HG03175 (cell line): ENCODE measurements around the gene CREBL2.
A peak's percentile ranks its signal among the peaks of the same experiment; 100 is the strongest.
"Not testable (repeated sequence)": the region's sequence is repeated elsewhere in the genome, so short reads cannot be mapped to it uniquely, and the experiment has no call there.

Source experiments
- ATAC-seq: cut with Tn5 transposase; IDR thresholded peaks from one replicate; pipeline ENCODE4 v1.9.1; 2021; ENCODE audit warnings: mild to moderate bottlenecking, moderate library complexity; ENCODE audit not compliant: unreplicated experiment

Gene CREBL2

GRCh38 chr12:12630850-12631249 lies 19.2 kb downstream of the CREBL2 start:
- no peak for ATAC-seq

DNA sequence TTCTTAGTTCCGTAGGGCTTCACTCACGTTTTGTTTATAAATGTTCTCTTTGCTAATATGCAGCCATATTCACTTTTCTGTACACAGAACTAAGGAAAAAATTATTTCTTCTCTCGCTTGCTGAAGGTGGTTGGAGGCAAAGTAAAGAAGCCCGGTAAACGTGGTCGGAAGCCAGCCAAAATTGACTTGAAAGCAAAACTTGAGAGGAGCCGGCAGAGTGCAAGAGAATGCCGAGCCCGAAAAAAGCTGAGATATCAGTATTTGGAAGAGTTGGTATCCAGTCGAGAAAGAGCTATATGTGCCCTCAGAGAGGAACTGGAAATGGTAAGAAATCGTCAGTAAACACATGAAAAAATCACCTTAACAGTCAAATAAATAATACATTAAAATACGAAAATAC lies 24.0 kb downstream of the CREBL2 start:
- no peak for ATAC-seq

DNA sequence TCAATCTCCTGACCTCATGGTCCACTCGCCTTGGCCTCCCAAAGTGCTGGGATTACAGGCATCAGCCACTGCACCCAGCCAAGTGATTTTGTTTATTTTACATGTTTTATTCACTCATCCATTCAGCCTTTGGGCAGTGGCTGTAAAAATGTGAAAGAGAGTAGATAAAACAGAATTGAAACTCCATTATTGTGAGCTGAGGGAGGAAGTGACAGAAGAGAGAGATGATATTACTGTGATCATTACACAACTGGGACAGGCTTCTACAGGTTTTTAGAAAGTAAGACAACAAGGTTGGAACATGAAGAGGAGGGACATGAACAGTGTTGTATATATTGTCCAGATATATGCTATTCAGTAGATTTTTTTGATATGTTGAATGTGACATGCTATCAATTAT lies 25.0 kb downstream of the CREBL2 start:
- ATAC-seq: peak; percentile 79

GRCh38 chr12:12639995-12640394 lies 28.3 kb downstream of the CREBL2 start:
- ATAC-seq: not testable (repeated sequence)

- no peak for ATAC-seq
Measured at GRCh38 chr12:12641650-12642049, 30.0 kb downstream of the CREBL2 start.

DNA sequence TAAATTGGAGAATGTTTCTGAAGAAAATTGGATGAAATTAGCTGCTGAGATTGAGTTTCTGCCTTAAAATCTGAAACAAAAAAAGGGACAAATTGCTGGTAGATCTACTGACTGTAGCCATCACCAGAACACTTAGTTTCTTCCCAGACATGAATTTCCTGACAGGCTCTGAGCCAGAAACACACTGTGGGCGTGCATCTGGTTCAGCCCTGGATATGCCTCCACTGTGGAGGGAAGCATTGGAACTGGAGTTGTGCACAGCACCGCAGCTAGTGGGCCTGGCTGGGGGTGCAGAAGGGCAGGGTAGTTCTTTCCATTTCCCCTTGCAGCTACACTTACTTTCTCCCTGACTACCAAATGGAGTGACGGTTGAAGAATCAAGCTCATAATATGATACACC lies 31.2 kb downstream of the CREBL2 start:
- no peak for ATAC-seq

- no peak for ATAC-seq
Measured at GRCh38 chr12:12645485-12645884, 33.8 kb downstream of the CREBL2 start.

GRCh38 chr12:12645968-12646367 lies 34.3 kb downstream of the CREBL2 start:
- ATAC-seq: peak; percentile 80

GRCh38 chr12:12646483-12647072 lies 34.9 kb downstream of the CREBL2 start:
- no peak for ATAC-seq

- ATAC-seq: no peak
Measured at GRCh38 chr12:12648284-12648683, 36.6 kb downstream of the CREBL2 start.

GRCh38 chr12:12648951-12649650 lies 37.4 kb downstream of the CREBL2 start:
- no peak for ATAC-seq

GRCh38 chr12:12651752-12652151 lies 40.1 kb downstream of the CREBL2 start:
- no peak for ATAC-seq

- not testable (repeated sequence) for ATAC-seq
Measured at GRCh38 chr12:12652704-12653103, 41.0 kb downstream of the CREBL2 start.

GRCh38 chr12:12653922-12654321 lies 42.2 kb downstream of the CREBL2 start:
- ATAC-seq: no peak

GRCh38 chr12:12654691-12655460 lies 43.2 kb downstream of the CREBL2 start:
- ATAC-seq: no peak

GRCh38 chr12:12660201-12660600 lies 48.5 kb downstream of the CREBL2 start:
- no peak for ATAC-seq

DNA sequence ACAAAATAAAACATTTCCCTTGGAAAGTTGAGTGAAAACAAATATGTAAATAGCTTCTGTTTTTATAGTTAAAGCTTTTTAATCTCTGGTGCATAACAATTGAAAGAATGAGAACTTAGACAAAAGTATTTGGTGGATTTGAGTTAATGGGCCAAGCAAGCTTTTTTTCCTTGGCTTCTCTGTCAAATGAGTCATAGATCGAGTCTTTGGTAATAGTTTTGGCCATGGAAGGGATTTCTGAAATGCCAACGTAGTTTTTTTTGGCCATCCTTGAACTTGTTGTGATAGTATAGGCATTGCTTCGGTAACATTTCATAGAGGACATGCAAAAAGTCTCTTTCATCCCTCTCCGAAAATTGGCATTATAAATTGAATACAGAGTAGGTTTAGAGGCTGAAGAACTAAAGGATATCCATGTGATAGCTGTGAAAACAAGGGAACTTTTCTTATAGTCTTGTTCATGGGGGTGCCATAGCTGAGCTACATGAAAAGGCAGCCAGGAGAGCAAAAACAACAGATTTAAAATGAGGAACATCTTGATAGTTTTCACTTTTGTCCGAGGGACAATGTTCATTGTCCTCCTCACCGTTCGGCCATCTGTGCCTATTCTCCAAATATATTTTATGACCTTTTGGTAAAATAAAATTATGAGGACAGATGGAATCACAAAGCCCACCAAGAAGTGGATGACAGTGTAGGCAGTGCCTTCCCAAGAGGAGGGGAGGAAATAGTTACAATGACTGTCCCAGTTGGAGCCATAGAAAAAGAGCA lies 49.6 kb downstream of the CREBL2 start:
- ATAC-seq: no peak

- no peak for ATAC-seq
Measured at GRCh38 chr12:12663644-12664294, 52.1 kb downstream of the CREBL2 start.

GRCh38 chr12:12665194-12665593 lies 53.5 kb downstream of the CREBL2 start:
- no peak for ATAC-seq

DNA sequence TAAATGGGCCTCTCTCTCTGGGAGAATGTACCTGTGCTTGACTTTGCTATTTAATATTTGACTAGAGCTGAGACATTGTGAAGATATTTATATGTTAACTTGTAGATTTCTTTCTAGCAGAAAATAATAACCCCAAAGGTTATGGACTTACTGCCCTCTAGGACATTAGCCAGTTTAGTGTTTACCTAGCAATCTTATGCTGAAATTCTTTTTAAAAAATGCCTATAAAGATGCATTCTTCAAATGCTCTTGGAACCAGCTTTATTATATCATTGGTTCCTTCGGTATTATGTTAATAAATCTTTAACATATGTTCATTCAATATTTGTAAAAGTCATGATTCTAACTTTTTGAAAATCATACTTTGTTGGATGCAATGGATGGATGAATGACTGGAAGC lies 56.3 kb downstream of the CREBL2 start:
- ATAC-seq: no peak

DNA sequence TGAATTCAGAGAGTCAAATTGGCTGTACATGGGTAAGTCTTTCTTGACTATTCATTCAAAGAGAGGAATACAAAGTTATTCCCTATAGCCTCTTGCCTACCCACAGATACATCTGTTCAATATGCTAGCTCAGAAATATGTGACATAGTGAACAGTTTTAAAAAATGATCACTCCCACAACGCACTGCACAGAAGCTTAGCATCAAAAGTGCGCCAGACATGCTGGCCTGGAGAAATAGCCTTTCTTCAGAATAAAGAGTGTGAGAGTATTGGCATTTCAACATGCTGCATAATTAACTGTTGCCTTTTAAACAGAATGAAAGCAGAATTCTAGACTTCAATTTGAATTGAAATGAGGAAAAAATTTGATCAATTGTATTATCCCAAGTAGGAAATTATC lies 57.3 kb downstream of the CREBL2 start:
- ATAC-seq: no peak
